Psoas muscle (tissue), 8 donors: ENCODE measurements around the gene ARFIP1. TPM values are rescaled to one million over a fixed set of nuclear protein-coding genes. Genes with fewer than 3 reads are reported as not detected.
"Not testable (repeated sequence)": the region's sequence is repeated elsewhere in the genome, so short reads cannot be mapped to it uniquely, and the experiment has no call there.

Experiments
- ATAC-seq, 4 donors: fragments of 200-7000 bp; cut with Tn5 transposase; one replicate each; pipeline ENCODE4 v1.9.1; 2020; ENCODE audit warnings: moderate library complexity in 3 of 4, mild to moderate bottlenecking in 2 of 4
- DNase-seq, 2 donors: peaks; one replicate each; pipeline ENCODE4 v3.0.0-alpha.2; 2020
- H3K27ac ChIP-seq: fragments of 200-600 bp; one replicate; pipeline ENCODE4 v1.8.0; 2022
- H3K27me3 ChIP-seq, 3 donors: fragments of 200-600 bp in 1 of 3; one replicate each; pipeline versions ENCODE4 v1.6.1 to v1.8.0; 2013 to 2022; ENCODE audit warnings: low read length in 2 of 3, mild to moderate bottlenecking in 2 of 3, moderate library complexity in 1 of 3; ENCODE audit not compliant: insufficient read depth in 3 of 3
- H3K36me3 ChIP-seq, 2 donors: fragments of 200-600 bp in 1 of 2; one replicate each; pipeline versions ENCODE4 v1.6.1 to v1.8.0; 2013 to 2022; ENCODE audit warnings: low read depth in 1 of 2, mild to moderate bottlenecking in 1 of 2, moderate library complexity in 1 of 2; ENCODE audit not compliant: insufficient read depth in 1 of 2
- H3K4me1 ChIP-seq: fragments of 200-600 bp; one replicate; pipeline ENCODE4 v1.8.0; 2022
- H3K4me3 ChIP-seq: fragments of 200-600 bp; one replicate; pipeline ENCODE4 v1.8.0; 2022; ENCODE audit warnings: mild to moderate bottlenecking
- H3K9me3 ChIP-seq: fragments of 200-600 bp; one replicate; pipeline ENCODE4 v1.8.0; 2022
- WGBS, 3 donors: extraction: QIAGEN DNeasy Blood & Tissue Kit; methylation state at CpG; one replicate each; pipeline versions ENCODE4 v1.1.6 to v1.1.7; 2013; 5-methylcytosine and 5-hydroxymethylcytosine counted together
- intact Hi-C, 2 donors: fragments of 100-400 bp; cut with DNase I; formaldehyde crosslinking; loops; one replicate each; pipeline versions ENCODE4 v1.11.0 to v1.14.2; 2022
- polyA plus RNA-seq, 3 donors: library from polyadenylated mRNA; stranded (reverse); fragments of 200-250 nt; gene quantifications; one replicate each; pipeline ENCODE4 v1.2.3, GENCODE V29; 2013
- total RNA-seq, 4 donors: library from RNA; stranded (reverse); fragmentation: NEBNext Ultra II Directional in 2 of 4; extraction: Animal tissue kit (Norgen Biotek cat#: 25700) in 2 of 4; gene quantifications; one replicate each; pipeline versions ENCODE4 v1.2.1 to v1.2.4, GENCODE V29; 2021 to 2023
- TF ChIP-seq, protein P1 (sequence below): fragments of 200-600 bp; IDR thresholded peaks from one replicate; pipeline ENCODE4 v1.8.0; 2022; ENCODE audit warnings: antibody characterized with exemption
- donor health status: healthy with polysubstance abuse.
- donor health status: DM: no; HTN: no; CAD: no; lungs with moderate emphysema.
- donor health status: Bipolar disorder and iron deficiency.
- donor health status: healthy.
- donor health status: DM: yes; HTN: yes; CAD: no.
- donor health status: DM: no; HTN: no; CAD: no.
- donor health status: DM: no; HTN: no; CAD: no.
- donor health status: DM: yes; HTN: yes; CAD: no.

The ARFIP1 gene
- total and polyA plus RNA-seq, 7 donors = 6.8 to 15.7 (median 12.2) TPM

DNA sequence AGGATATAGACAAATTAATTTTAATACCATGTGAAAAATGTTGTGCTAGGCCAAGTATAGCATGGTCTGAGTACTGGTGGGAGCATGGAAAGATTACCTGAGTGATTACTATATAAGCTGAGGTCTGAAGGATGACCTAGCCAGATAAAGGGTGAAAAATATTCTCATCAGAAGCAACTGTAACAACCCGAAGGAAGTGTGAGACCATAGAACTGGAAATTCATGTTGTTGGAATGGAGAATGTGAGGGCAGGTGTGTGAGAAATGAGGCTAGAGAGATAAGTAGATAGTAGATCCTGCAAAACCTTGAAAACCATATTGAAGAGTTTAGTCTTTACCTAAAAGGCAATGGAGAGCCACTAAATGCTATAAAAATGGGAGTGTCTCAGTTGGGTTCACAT, 71.5 kb downstream of the ARFIP1 start:
- DNase-seq (no peak), ATAC-seq (no peak)
- 88 to 93% (median 91%) methylated on average over 1 of the region's 1 CpG for WGBS, 3 donors
- no peaks in the 10 kb centered on the region for H3K27me3 ChIP-seq
- peaks cover 3% of the 10 kb centered on the region for H3K4me1 ChIP-seq
- TF ChIP-seq, protein P1, sequence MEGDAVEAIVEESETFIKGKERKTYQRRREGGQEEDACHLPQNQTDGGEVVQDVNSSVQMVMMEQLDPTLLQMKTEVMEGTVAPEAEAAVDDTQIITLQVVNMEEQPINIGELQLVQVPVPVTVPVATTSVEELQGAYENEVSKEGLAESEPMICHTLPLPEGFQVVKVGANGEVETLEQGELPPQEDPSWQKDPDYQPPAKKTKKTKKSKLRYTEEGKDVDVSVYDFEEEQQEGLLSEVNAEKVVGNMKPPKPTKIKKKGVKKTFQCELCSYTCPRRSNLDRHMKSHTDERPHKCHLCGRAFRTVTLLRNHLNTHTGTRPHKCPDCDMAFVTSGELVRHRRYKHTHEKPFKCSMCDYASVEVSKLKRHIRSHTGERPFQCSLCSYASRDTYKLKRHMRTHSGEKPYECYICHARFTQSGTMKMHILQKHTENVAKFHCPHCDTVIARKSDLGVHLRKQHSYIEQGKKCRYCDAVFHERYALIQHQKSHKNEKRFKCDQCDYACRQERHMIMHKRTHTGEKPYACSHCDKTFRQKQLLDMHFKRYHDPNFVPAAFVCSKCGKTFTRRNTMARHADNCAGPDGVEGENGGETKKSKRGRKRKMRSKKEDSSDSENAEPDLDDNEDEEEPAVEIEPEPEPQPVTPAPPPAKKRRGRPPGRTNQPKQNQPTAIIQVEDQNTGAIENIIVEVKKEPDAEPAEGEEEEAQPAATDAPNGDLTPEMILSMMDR = no peak
- peaks cover 18% of the 10 kb centered on the region for H3K9me3 ChIP-seq
- no peak overlapping the region for H3K27ac ChIP-seq
- intact Hi-C loops = no loop called here
- H3K4me3 ChIP-seq = no peak overlapping the region
- H3K36me3 ChIP-seq = no peaks in the 10 kb centered on the region

- no peaks in the 10 kb centered on the region for H3K36me3 ChIP-seq
- DNase-seq (no peak), ATAC-seq (no peak)
- intact Hi-C loops = no loop called here
- WGBS, 3 donors = 97 to 100% (median 98%) methylated on average over 2 of the region's 2 CpGs
- H3K9me3 ChIP-seq = peaks cover 18% of the 10 kb centered on the region
- peaks cover 3% of the 10 kb centered on the region for H3K4me1 ChIP-seq
- no peak overlapping the region for H3K4me3 ChIP-seq
- no peak overlapping the region for H3K27ac ChIP-seq
- TF ChIP-seq, protein P1 = no peak
- H3K27me3 ChIP-seq = no peaks in the 10 kb centered on the region
Measured at GRCh38 chr4:152853293-152853692, 73.5 kb downstream of the ARFIP1 start.

DNA sequence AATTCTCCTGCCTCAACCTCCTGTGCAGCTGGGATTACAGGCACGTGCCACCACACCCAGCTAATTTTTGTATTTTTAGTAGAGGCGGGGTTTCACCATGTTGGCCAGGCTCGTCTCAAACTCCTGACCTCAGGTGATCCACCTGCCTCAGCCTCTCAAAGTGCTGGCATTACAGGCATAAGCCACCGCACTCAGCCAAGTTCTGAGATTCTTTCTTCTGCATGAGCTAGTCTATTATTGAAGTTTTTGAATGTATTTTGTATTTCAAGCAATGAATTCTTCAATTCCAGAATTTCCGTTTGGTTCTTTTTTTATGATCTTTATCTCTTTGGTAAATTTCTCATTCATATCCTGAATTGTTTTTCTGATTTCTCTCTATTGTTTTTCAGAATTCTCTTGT, 74.3 kb downstream of the ARFIP1 start:
- intact Hi-C loops, H3K4me3 ChIP-seq, H3K27me3 ChIP-seq, H3K27ac ChIP-seq, H3K36me3 ChIP-seq, H3K4me1 ChIP-seq, ATAC-seq, DNase-seq: not testable (repeated sequence)
- WGBS, 3 donors = 93 to 97% (median 96%) methylated on average over 5 of the region's 5 CpGs
- peaks cover 18% of the 10 kb centered on the region for H3K9me3 ChIP-seq

- TF ChIP-seq, protein P1 = no peak
- ATAC-seq (no peak), DNase-seq (no peak)
- WGBS, 3 donors = 71 to 86% (median 86%) methylated on average over 4 of the region's 4 CpGs
- no peak overlapping the region for H3K27ac ChIP-seq
- no peak overlapping the region for H3K4me3 ChIP-seq
- peaks cover 18% of the 10 kb centered on the region for H3K9me3 ChIP-seq
- intact Hi-C loops = no loop called here
- H3K36me3 ChIP-seq = no peaks in the 10 kb centered on the region
- no peaks in the 10 kb centered on the region for H3K4me1 ChIP-seq
- no peaks in the 10 kb centered on the region for H3K27me3 ChIP-seq
Measured at GRCh38 chr4:152856960-152857359, 77.2 kb downstream of the ARFIP1 start.

- ATAC-seq (no peak), DNase-seq (no peak)
- Histone ChIP-seq H3K27me3 (no peaks in the 10 kb centered on the region), H3K27ac (no peak overlapping the region), H3K4me1 (no peaks in the 10 kb centered on the region), H3K4me3 (no peak overlapping the region), H3K9me3 (peaks cover 2% of the 10 kb centered on the region), H3K36me3 (peaks cover 0 to 9% of the 10 kb centered on the region in 2 donors)
- WGBS, 3 donors = 87 to 91% (median 90%) methylated on average over 6 of the region's 6 CpGs
- TF ChIP-seq, protein P1 = no peak
- intact Hi-C loops = no loop called here
Measured at GRCh38 chr4:152858934-152859333, 79.2 kb downstream of the ARFIP1 start.
